HG03039 (cell line): ENCODE results near the gene BRINP1.
"Not testable (repeated sequence)": the region's sequence is repeated elsewhere in the genome, so short reads cannot be mapped to it uniquely, and the experiment has no call there.

Experiments used
- ATAC-seq: cut with Tn5 transposase; IDR thresholded peaks from one replicate; pipeline ENCODE4 v1.9.1; 2021; ENCODE audit warnings: mild to moderate bottlenecking, moderate library complexity; ENCODE audit not compliant: unreplicated experiment

BRINP1 gene

DNA sequence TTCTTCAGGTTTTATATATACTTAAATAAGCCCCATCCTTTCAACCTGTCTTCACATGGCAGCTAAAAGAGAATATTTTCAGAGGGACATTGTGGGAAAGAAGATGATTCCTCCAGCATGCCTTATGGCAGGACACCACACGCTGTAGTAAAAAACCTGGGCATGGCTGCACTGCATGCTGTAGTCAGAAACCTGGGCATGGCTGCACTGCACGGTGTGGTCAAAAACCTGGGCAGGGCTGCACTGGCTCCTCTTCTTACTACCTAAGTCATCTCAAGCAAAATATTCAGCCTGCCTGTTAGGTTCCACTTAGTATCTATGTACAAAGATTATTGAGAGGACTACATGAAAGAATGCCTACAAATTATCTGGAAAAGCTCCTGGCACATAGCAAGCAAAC is 153.6 kb downstream of the BRINP1 start:
- ATAC-seq: no peak

DNA sequence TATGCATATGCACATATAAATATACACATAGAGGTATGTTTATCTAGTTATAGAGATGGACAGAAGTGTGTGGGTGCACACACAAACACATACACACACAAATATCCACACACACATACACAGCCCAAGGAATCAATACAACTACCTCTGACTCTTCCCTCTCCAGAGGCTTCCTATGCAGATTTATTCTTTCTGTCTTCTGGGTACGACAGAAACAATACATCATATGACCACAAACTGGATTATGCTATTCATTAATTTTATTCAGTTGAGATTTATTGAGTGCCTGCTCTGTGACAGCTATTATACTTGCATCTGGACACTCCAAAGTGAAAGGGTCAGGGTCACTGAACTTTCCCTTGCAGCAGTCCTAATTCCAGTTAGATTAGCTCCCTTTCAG is 155.8 kb downstream of the BRINP1 start:
- ATAC-seq: no peak

DNA sequence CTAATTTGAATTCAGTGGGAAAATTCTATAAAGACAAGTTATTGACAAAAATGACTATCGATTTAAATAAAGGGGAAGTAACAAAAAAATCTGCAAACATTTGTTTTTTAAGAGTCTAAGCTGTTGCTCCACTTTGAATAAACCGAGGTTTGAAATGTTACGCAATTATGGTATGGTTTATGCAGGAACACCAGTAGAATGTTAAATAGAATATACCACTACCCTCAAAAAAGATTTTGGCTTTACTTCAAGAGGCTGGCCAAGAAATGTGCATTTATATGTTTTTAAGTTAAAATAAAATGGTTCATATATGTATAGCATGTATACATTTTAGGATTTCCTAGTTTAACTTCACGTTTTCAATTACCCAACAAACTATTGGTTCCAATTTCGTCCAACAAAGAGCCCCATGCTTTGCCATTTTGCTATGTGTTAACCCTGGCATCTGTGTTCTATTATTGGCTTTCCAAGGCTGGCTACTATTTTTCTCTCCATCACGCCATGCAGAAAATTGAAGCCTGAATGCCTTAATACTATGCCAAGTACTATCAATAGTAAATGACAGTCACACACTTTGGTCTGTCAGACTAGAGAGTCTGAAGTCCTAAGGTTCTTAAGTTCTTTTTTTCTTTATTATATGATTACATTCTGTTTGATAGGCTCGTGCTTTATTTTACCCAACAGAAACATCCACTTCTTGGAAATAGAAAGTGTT is 171.2 kb downstream of the BRINP1 start:
- no peak for ATAC-seq

DNA sequence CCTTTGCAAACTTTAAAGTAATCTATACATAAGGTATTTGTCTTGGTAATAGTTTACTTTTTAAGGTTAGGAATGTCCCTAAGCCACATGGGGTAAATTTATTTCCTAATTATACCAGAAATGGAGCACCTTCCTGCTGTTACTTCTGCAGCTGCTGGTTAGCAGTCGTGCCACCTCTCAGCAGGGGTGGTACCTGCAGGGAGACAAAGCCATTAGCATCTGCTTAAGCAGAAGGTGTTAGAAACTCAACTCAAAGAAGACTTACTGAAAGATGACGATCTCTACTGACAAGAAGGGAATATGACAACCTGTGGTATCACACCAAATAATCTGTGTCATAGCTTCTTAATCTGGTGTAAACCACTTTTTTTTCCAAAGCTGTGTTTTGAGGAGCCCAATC is 173.7 kb downstream of the BRINP1 start:
- no peak for ATAC-seq

DNA sequence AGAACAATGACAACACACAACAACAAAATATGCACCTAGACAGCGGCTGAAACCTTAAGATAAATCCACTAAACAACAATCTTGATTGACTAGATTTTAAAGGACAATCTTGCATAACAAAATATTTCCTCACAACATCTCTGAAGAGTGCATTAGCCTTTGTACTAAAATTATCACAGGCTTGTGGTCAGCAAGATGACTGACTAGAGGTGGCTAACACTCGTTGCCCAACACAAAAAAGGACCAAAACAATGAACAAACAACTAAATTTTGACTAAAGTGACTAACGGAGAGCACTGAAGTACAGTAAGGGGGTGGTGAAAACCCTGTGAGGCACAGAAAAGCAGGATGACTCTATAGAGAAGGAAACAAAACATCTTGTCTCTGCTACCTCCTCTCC is 183.9 kb downstream of the BRINP1 start:
- ATAC-seq: no peak

DNA sequence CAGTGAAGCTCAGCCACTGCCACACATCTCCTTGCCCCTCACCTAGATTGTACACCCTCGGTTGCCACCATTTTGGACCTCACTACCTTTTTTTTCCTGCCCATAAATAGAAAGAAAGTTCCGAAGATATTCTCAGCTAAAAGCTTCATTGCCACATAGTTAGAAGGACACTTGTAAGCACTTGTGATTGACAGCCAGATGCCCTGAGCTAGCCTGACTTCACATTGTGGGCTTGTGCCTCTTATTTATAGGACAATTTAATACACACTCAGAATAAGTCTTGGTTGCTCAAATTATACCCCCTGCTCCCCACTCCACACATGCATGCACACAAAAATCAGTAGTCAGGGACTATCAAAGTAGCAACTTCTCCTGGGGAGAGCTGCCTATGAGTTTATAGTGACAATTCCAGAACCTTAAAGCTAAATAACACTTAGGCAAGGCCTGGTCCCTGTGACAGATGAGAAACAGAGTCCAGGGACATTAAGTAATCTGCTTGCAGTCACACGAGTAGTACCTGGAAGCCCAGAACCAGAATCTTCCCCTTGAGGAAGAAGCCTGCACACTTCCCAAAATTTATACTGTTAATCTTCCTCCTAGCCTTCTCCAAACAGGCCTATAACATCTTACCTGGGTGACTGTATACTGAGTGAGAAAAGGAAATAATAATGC is 184.8 kb downstream of the BRINP1 start:
- no peak for ATAC-seq

DNA sequence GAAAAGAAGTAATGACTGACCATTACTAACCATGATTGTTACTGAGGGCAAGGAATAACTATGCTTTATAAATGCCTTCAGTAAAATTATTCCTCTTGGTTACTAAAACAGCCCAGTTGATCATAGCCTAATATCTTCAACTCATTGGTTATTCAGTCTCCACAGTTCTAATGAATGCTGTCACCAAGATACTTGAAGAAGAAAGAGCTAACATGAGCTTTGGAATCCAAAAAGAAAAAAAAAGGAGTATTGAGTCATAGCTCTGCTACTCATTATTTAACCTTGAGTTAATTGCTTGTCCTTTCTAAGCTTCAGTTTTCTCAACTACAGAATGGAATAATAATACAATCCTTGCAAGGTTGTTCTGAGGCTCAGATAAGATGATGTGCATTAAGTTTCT is 187.7 kb downstream of the BRINP1 start:
- no peak for ATAC-seq

DNA sequence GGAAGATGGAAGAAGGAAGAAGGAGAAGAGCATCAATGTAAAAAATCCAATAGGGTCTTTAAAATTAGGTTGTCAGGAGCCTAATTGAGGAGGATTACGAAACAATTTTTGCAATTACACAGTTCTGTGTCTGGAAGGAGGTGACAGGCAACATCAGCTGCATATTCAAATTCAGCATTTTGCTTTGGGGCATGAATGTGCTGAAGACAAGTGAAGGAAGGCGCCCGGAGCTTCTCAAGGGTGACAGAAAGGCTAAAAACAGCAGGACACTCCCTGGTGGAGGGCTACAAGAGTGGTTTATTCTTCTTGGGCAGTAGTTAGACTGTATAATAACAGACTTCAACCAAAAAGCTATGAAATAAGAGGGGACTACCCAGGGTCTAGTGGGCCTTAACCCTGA is 188.3 kb downstream of the BRINP1 start:
- no peak for ATAC-seq

DNA sequence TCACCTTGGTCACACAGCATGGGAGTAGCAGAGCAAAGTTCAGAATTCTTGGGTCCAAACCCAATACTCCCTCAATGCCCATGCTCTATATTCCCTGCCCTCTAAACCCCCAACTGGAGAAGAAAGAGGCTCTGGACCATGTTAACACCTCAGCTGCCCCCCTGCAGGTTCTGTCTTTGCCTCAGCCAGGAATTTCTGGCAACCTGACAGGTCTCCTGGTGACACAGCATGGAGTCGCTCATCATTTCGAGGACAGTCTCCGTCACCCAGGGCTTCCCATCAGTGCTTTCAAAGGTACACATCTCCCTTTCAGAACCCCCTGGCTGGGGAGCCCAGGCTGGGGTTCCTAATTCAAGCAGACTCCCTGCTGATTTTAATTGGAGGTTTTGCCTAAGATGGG is 189.5 kb downstream of the BRINP1 start:
- ATAC-seq: no peak

DNA sequence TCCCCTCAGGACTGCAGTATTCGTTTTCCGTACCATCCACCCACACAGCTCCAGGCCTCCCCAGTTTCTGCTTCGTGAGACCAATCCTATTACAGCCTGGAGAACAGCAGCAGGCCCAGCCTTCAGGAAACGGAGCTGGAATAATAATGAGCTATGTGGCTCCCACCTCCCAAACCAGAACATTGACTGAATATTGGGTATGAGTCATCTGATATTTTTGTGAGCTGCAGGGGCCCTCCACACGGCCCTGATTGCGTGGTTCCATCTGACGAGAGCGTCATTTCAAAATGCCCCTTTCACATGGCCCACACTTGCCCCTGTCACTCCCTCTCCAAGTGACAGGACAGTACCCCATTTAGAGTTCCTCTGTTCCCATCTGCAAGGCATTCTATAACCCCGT is 192.0 kb downstream of the BRINP1 start:
- no peak for ATAC-seq

DNA sequence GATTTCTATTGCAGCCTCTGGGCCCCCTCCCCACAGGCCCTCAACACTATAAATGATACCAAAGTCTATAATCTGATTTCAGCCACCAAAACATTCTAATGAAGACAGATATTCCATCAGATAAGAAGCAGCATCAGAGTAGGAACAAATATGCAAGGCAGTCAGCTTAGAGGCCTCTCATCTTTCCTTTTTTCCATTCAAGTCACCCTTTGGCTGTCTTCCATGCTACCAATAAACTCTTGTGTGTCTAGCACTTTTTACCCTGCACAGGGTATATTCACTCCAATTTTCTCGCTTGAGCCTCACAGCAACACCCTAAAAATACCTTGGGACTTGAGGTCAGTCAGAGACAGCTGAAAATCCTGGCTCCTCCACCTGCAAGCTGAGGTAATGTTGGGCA is 193.7 kb downstream of the BRINP1 start:
- ATAC-seq: no peak

DNA sequence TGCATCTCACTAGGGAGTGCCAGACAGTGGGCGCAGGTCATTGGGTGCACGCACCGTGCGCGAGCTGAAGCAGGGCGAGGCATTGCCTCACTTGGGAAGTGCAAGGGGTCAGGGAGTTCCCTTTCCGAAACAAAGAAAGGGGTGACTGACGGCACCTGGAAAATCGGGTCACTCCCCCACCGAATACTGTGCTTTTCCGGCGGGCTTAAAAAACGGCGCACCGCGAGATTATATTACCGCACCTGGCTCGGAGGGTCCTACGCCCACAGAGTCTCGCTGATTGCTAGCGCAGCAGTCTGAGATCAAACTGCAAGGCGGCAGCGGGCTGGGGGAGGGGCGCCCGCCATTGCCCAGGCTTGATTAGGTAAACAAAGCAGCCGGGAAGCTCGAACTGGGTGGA is 200.0 kb downstream of the BRINP1 start:
- not testable (repeated sequence) for ATAC-seq

DNA sequence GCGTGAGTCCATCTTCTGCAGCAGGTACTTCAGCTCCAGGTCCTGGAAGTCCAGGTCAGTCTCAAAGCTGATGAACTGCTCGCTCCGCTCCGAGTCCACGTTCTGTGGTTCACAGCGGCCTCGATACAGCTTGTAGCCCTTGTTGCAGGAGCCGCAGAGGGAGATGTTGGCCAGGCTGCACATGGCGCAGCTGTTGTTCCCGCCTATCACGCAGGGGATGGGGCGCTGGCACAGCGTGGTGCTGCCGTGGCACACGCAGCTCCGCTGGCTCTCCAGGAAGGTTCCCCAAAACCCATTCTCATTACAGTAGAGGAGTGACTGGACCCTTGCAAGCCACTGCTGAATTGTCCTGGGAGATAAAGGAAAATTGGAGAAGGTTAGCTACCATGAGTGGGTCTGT is 201.4 kb downstream of the BRINP1 start:
- no peak for ATAC-seq

DNA sequence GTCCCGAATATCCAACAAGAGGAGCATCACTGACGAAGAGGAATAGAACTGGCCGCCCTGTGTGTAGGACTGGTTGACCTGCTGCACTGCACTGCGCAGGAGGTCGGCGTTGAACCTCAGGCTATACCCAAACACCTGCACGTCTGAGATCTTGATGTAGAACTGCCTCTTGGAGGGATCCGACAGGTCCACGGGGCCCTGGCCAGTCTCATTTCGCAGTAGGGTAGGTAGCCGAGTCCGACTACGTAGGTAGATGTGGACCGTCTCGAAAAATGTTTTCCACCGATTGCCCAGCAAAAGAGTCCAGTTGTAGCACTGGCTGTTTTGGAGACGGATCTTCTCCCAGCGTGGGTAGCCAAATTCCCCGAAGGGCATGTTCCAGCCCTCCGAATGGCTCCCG is 202.0 kb downstream of the BRINP1 start:
- ATAC-seq: no peak

DNA sequence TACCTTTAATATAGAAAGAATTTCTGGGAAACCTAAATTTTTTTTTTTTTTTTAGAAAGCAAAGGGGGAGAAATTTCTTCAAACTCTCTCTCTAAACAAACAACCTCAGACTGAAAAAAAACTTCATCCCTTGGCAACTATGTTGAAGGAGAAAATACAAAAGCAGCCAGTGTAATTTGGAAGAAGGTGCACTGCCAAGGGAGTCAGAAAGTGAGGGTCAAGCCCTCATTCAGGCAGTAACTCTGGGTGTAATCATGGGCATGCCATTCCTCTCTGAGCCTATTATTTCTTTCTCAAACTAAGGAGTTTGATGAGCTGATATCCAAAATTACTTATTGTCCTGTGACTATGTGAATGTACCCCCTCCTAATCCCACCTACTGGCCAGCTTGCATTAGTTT is 203.1 kb downstream of the BRINP1 start:
- ATAC-seq: no peak

DNA sequence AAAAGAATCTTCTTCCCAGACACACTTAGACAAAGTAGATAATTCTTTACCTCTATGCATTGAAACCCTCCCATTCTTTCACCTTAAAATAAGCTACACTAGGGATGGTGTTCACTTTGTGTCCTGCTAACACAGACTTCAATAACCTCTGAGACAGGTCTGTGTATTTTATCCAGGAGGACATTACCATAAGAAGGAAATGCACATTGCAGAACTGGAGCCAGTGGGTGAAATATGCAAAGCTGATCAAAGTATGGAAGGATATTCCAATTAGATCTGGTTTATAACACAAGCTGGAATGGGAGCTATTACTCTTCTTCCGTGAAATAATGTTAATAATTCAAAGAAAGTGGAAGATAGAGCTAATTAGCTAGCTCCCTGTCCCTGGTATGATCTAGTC is 204.1 kb downstream of the BRINP1 start:
- ATAC-seq: no peak

DNA sequence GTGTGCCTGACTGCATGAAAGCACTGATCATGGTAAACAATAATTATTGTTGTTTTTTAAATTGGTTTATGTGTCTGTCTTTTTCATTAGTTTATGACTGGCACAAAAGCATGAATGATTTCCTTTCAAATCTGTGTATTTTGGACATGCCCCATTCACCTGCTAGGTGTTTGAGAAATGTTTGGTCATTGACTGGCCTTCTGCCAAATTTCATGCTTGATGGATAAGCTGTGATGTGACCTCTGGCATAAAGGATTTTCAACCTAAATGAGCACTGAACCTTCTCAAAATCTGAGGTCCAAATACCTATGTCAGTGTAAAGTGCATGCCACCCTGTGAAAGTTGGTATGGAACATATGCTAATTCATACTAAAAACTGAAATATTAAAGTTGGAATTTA is 204.5 kb downstream of the BRINP1 start:
- ATAC-seq: no peak

DNA sequence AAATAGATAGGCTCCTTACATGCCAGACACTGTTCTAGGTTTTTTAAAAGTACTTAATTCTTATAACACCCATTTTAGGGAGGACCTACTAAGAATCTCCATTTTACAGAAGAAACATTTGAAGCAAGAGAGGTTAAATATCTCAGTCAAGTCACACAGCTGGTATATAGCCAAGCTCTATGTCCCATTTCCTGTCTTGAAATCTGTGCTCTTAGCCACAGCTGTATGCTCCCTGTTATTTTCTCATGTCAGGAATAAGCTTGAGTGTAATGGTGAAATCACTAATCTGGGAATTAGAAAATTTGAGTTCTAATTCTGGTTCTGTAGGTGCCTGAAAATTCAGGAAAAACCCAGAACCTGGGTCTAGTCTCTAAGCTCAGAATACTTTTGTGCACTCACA is 208.7 kb downstream of the BRINP1 start:
- ATAC-seq: no peak

DNA sequence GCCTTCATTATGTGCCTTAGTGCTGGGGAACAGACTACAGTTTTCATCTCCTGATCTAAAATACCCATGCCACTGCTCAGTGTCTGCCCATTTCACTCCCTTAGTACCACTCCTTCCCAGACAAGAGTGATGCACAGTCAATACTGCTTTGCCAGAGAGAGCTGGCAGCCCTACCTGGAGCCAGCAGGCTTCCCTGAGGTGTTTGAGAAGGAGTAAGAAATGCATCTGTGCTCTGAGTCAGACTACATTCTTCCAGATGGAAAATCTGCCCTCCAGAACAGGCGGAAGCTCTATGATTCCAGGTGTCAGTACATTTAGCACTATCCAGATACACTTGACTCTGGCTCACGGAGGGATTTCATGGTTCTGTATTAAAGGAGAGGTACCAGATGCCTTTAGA is 209.8 kb downstream of the BRINP1 start:
- ATAC-seq: no peak

DNA sequence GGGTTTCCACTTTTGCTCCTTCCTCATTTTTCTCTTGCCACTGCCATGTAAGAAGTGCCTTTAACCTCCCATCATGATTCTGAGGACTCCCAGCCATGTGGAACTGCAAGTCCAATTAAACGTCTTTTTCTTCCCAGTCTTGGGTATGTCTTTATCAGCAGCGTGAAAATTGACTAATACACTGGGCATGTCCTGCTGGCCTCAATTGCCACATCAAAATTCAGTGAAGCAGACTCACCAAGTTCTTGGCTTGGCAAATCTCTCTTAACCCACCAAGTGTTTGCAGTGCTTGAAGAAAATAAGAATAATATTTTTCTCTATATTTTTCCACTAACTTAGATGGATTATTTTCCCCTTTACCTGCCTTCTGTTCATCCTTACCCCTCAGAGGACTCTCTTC is 212.0 kb downstream of the BRINP1 start:
- ATAC-seq: no peak

DNA sequence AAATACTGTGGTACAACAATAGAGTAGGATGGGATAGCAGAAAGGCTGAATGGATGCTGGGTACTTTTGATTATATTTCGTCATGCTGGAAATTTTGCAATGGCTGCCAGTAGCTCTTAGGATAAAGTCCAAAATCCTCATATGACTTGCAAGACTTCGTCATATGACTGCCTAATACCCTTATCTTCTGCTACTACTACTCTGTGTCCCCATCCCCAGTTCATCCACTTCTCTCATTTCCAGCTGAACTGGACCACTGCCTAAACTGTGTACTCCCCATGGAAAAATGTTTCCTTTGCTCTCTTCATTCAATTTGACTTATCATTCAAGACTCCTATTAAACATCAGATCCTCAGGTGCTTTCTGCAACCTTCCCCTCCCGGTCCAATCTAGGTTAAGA is 212.9 kb downstream of the BRINP1 start:
- no peak for ATAC-seq

DNA sequence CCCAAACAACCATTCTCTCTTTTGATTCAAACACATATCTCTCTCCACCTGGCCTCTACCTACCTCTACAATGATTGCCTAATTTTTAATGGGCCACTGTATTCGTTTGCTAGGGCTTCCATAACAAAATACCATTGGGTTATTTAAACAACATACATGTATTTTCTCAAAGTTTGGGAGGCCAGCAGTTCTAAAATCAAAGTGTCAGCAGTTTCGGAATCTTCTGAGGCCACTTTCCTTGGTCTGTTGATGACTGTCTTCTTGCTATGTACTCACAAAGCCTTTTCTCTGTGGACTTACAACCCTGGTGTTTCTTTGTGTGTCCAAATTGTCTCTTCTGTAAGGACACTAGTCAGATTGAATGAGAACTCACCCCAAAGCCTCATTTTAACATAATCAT is 214.7 kb downstream of the BRINP1 start:
- no peak for ATAC-seq

DNA sequence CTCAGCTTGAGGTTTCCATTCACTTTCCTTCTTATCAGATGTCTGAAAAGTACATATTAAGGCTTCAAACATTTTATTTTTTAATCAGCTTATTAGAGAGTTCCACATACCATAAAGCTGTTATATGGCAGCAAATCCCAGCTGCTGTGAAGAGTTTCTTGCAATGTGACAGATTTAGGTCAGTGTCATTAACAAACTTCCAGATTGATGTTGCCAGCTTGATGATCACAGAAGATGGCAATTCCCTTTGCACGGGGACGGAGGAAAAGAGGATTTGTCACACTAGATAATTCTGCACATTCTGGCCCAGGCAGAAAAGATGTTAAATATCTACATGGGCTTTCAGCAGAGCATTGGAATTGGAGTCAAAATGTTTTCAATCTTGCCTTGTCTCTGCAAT is 215.8 kb downstream of the BRINP1 start:
- no peak for ATAC-seq
